DND-41 (cell line): ENCODE measurements around the gene DNM3.

Experiments
- EZH2 ChIP-seq: IDR thresholded peaks from 3 replicates; pipeline ENCODE4 v1.6.1; 2012; ENCODE audit warnings: borderline replicate concordance, low read depth, mild to moderate bottlenecking, moderate library complexity, low read length, inconsistent platforms; ENCODE audit not compliant: severe bottlenecking
- TF ChIP-seq, protein P1 (sequence below): IDR thresholded peaks from 2 replicates; pipeline ENCODE4 v1.5.1; 2012; ENCODE audit warnings: borderline replicate concordance, low read length, moderate library complexity, mild to moderate bottlenecking; ENCODE audit not compliant: poor library complexity, severe bottlenecking; ENCODE audit errors: extremely low read depth

DNA sequence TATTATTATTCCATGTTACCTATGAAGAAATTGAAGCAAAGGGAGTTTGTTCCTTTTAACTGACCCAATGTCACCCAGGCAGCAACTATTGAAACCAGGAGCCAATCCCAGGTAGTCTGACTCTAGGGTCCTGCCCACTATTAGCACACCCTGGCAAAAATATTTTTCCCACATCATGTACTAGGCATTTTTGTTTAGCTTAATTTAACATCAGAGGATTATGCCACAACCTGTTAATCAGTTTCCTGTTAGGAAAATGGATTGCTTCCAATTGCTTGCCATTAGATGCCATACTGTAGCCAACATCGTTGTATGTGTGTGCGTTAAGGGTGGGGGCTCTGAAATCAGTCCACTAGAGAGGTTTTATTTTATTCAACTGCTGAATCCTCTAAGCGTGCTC, 281.1 kb downstream of the DNM3 start:
- TF ChIP-seq, protein P1, sequence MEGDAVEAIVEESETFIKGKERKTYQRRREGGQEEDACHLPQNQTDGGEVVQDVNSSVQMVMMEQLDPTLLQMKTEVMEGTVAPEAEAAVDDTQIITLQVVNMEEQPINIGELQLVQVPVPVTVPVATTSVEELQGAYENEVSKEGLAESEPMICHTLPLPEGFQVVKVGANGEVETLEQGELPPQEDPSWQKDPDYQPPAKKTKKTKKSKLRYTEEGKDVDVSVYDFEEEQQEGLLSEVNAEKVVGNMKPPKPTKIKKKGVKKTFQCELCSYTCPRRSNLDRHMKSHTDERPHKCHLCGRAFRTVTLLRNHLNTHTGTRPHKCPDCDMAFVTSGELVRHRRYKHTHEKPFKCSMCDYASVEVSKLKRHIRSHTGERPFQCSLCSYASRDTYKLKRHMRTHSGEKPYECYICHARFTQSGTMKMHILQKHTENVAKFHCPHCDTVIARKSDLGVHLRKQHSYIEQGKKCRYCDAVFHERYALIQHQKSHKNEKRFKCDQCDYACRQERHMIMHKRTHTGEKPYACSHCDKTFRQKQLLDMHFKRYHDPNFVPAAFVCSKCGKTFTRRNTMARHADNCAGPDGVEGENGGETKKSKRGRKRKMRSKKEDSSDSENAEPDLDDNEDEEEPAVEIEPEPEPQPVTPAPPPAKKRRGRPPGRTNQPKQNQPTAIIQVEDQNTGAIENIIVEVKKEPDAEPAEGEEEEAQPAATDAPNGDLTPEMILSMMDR: no peak
- no peak for TF ChIP-seq EZH2
